Adrenal gland (tissue), 5 donors: ENCODE data around the gene NACA2.

Experiments used
- CTCF ChIP-seq, 6 experiments: fragments of 450-650 bp in 4 of 6; fragments of 200-600 bp in 2 of 6; sonication (generic) in 1 of 6; IDR thresholded peaks; 1 replicate in 5 of 6; 2 replicates in 1 of 6; pipeline versions ENCODE4 v1.5.1 to v1.8.0; 2016 to 2021; ENCODE audit warnings: antibody characterized with exemption in 6 of 6, mild to moderate bottlenecking in 2 of 6, moderate library complexity in 1 of 6
- POLR2A ChIP-seq, 2 donors: fragments of 450-650 bp; IDR thresholded peaks; one replicate each; pipeline ENCODE4 v1.6.1; 2017; ENCODE audit warnings: antibody characterized with exemption in 2 of 2, mild to moderate bottlenecking in 2 of 2, moderate library complexity in 1 of 2
- donor health status: DM: no; HTN: no; CAD: no.

- TF ChIP-seq POLR2A (IDR thresholded peaks at IDR 0.05) (no peak), CTCF (IDR thresholded peaks at IDR 0.05) (no peak)
Measured at GRCh38 chr17:61568219-61569072, 22.6 kb downstream of the NACA2 start.
